ENCODE data around the gene KRT74. TPM values are rescaled to one million over a fixed set of nuclear protein-coding genes. Genes with fewer than 3 reads are reported as not detected.

KRT74 gene
- polyA plus RNA-seq, 1 donor (not counting 4 experiments of a cell fraction or from before 2014, with no cell fraction given), result 0.17 TPM

DNA sequence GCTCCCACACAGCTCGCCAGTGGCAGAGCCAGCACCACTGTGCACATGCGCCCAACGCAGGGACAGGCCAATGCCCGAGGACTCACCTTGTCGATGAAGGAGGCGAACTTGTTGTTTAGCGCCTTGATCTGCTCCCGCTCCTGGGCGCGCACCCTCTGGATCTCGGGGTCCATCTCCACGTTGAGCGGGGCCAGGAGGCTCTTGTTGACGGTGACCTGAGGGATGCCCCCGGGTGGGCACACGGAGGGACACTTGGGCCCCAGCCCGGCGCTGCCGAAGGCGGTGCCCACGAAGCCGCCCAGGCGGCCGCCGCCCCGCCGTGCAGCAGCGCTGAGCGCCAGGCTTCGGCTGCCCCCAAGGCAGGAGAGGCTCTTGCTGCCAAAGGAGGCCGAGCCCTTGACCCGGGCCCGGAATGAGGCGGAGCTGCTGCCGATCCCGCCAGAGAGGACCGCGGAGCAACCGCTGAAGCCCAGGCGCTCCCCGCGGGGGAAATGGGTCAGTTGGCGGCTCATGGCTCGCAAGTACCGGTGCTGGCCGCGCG is 27.4 kb upstream of the KRT74 start, which contains the start of gene KRT72:
TSS of gene KRT72 (minus strand) at position 523 of the 541 bp plus-strand sequence. CDS start at position 512, 11 bp downstream.
- Histone ChIP-seq H3K4me1 (ENCODE audit: control insufficient read depth, extremely low read depth, insufficient read depth, low read length) (no peaks in the 10 kb centered on the region), H4K20me1 (ENCODE audit: control insufficient read depth, extremely low read depth, insufficient read depth, low read length) (no peaks in the 10 kb centered on the region), H3K27me3 (ENCODE audit: control insufficient read depth, extremely low read depth, insufficient read depth, low read length) (peaks cover 44% of the 10 kb centered on the region), H3K36me3 (ENCODE audit: control insufficient read depth in 2 of 2, extremely low read depth in 1 of 2, insufficient read depth in 2 of 2, low read length in 2 of 2) (no peaks in the 10 kb centered on the region), H2AFZ (ENCODE audit: control insufficient read depth, low read length) (no peak within 1 kb of the TSS), H3K4me3 (ENCODE audit: control insufficient read depth in 2 of 3, extremely low read depth in 1 of 3, insufficient read depth in 2 of 3, low read depth in 1 of 3, low read length in 3 of 3) (no peak within 1 kb of the TSS), H3K79me2 (ENCODE audit: control insufficient read depth, insufficient read depth, low read length) (no peaks in the 10 kb centered on the region), H3K9me1 (ENCODE audit: control insufficient read depth, extremely low read depth, insufficient read depth, low read length) (no peaks in the 10 kb centered on the region), H3K4me2 (ENCODE audit: control insufficient read depth, extremely low read depth, insufficient read depth, low read depth, low read length) (no peak within 1 kb of the TSS), H3K27ac (ENCODE audit: control insufficient read depth, insufficient read depth, low read length) (no peak within 1 kb of the TSS), H3K9me3 (ENCODE audit: control insufficient read depth, low read depth, low read length) (no peaks in the 10 kb centered on the region), H3K9ac (ENCODE audit: control insufficient read depth, extremely low read depth, insufficient read depth, low read length) (no peak within 1 kb of the TSS)
- peak; percentile 85 for TF ChIP-seq EZH2 (IDR thresholded peaks at IDR 0.05; ENCODE audit: low read length)
- TF ChIP-seq, protein P1, sequence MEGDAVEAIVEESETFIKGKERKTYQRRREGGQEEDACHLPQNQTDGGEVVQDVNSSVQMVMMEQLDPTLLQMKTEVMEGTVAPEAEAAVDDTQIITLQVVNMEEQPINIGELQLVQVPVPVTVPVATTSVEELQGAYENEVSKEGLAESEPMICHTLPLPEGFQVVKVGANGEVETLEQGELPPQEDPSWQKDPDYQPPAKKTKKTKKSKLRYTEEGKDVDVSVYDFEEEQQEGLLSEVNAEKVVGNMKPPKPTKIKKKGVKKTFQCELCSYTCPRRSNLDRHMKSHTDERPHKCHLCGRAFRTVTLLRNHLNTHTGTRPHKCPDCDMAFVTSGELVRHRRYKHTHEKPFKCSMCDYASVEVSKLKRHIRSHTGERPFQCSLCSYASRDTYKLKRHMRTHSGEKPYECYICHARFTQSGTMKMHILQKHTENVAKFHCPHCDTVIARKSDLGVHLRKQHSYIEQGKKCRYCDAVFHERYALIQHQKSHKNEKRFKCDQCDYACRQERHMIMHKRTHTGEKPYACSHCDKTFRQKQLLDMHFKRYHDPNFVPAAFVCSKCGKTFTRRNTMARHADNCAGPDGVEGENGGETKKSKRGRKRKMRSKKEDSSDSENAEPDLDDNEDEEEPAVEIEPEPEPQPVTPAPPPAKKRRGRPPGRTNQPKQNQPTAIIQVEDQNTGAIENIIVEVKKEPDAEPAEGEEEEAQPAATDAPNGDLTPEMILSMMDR (optimal IDR thresholded peaks at IDR 0.05 in 1 of 3, IDR thresholded peaks at IDR 0.05 in 1 of 3, conservative IDR thresholded peaks at IDR 0.05 in 1 of 3; ENCODE audit: extremely low read depth in 1 of 3, insufficient read depth in 2 of 3, low read length in 3 of 3), result no peak
- DNase-seq (ENCODE audit: low read depth, low spot score) (no peak), FAIRE-seq (no peak)
- dilution Hi-C loops (cut with MboI; ENCODE audit: extremely low pct_ligation_motif_present, low sequenced_read_pairs), result no loop called here

DNA sequence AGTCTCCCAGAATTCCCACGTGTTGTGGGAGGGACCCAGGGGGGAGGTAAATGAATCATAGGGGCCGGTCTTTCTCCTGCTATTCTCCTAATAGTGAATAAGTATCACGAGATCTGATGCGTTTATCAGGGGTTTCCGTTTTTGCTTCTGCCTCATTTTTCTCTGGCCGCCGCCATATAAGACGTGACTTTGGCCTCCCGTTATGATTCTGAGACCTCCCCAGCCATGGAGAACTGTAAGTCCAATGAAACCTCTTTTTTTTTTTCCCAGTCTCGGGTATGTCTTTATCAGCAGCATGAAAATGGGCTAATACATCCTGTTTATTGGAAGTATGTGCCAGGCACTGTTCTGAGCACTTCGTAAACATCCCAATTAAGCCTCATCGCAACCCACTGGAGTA is 26.8 kb upstream of the KRT74 start:
- Histone ChIP-seq H3K9ac (ENCODE audit: control insufficient read depth, extremely low read depth, insufficient read depth, low read length) (no peak overlapping the region), H2AFZ (ENCODE audit: control insufficient read depth, low read length) (no peak overlapping the region), H4K20me1 (ENCODE audit: control insufficient read depth, extremely low read depth, insufficient read depth, low read length) (no peaks in the 10 kb centered on the region), H3K36me3 (ENCODE audit: control insufficient read depth in 2 of 2, extremely low read depth in 1 of 2, insufficient read depth in 2 of 2, low read length in 2 of 2) (no peaks in the 10 kb centered on the region), H3K79me2 (ENCODE audit: control insufficient read depth, insufficient read depth, low read length) (no peaks in the 10 kb centered on the region), H3K27ac (ENCODE audit: control insufficient read depth, insufficient read depth, low read length) (no peak overlapping the region), H3K4me1 (ENCODE audit: control insufficient read depth, extremely low read depth, insufficient read depth, low read length) (no peaks in the 10 kb centered on the region), H3K4me2 (ENCODE audit: control insufficient read depth, extremely low read depth, insufficient read depth, low read depth, low read length) (no peak overlapping the region), H3K4me3 (ENCODE audit: control insufficient read depth in 2 of 3, extremely low read depth in 1 of 3, insufficient read depth in 2 of 3, low read depth in 1 of 3, low read length in 3 of 3) (no peak overlapping the region), H3K9me1 (ENCODE audit: control insufficient read depth, extremely low read depth, insufficient read depth, low read length) (no peaks in the 10 kb centered on the region), H3K27me3 (ENCODE audit: control insufficient read depth, extremely low read depth, insufficient read depth, low read length) (peaks cover 44% of the 10 kb centered on the region), H3K9me3 (ENCODE audit: control insufficient read depth, low read depth, low read length) (no peaks in the 10 kb centered on the region)
- dilution Hi-C loops (cut with MboI; ENCODE audit: extremely low pct_ligation_motif_present, low sequenced_read_pairs), result no loop called here
- TF ChIP-seq EZH2 (IDR thresholded peaks at IDR 0.05; ENCODE audit: low read length), result no peak
- TF ChIP-seq, protein P1 (optimal IDR thresholded peaks at IDR 0.05 in 1 of 3, IDR thresholded peaks at IDR 0.05 in 1 of 3, conservative IDR thresholded peaks at IDR 0.05 in 1 of 3; ENCODE audit: extremely low read depth in 1 of 3, insufficient read depth in 2 of 3, low read length in 3 of 3), result no peak
- FAIRE-seq, result no peak
- DNase-seq (ENCODE audit: low read depth, low spot score), result no peak
